Naive B cell (primary cell): ENCODE results near the gene TP73. TPM values are rescaled to one million over a fixed set of nuclear protein-coding genes. Genes with fewer than 3 reads are reported as not detected.
A peak's percentile ranks its signal among the peaks of the same experiment; 100 is the strongest.

Source experiments
- ATAC-seq, 2 donors: fragments of 150-1000 bp; cut with Tn5 transposase; 2 replicates each; pipeline ENCODE4 v1.10.0; 2021; ENCODE audit warnings: low read depth in 2 of 2, mild to moderate bottlenecking in 2 of 2, moderate library complexity in 2 of 2
- DNase-seq: peaks from one replicate; pipeline ENCODE4 v3.0.0; 2022
- H3K27ac Mint-ChIP-seq, 6 donors: one replicate each; pipeline ENCODE4 v1.8.0; 2020 to 2022; ENCODE audit warnings: mild to moderate bottlenecking in 6 of 6, mixed read lengths in 6 of 6, moderate library complexity in 5 of 6, inconsistent platforms in 2 of 6
- H3K27me3 Mint-ChIP-seq, 3 donors: one replicate each; pipeline ENCODE4 v1.8.0; 2021 to 2022; ENCODE audit warnings: mixed read lengths in 3 of 3, mild to moderate bottlenecking in 1 of 3
- H3K36me3 Mint-ChIP-seq, 2 donors: one replicate each; pipeline ENCODE4 v1.8.0; 2020 to 2022; ENCODE audit warnings: mixed read lengths in 2 of 2, inconsistent platforms in 1 of 2, mild to moderate bottlenecking in 1 of 2
- H3K4me1 Mint-ChIP-seq, 3 donors: one replicate each; pipeline ENCODE4 v1.8.0; 2020 to 2022; ENCODE audit warnings: mixed read lengths in 3 of 3, inconsistent platforms in 1 of 3, mild to moderate bottlenecking in 1 of 3, moderate library complexity in 1 of 3
- H3K4me3 Mint-ChIP-seq, 8 donors: one replicate each; pipeline ENCODE4 v1.8.0; 2020 to 2022; ENCODE audit warnings: mild to moderate bottlenecking in 8 of 8, mixed read lengths in 8 of 8, moderate library complexity in 8 of 8, inconsistent platforms in 2 of 8
- H3K9me3 Mint-ChIP-seq, 7 donors: one replicate each; pipeline ENCODE4 v1.8.0; 2020 to 2022; ENCODE audit warnings: mixed read lengths in 7 of 7, mild to moderate bottlenecking in 5 of 7, inconsistent platforms in 2 of 7, moderate library complexity in 1 of 7
- polyA plus RNA-seq, 6 donors: library from polyadenylated mRNA; unstranded; fragments of 300-500 nt; fragmentation: Illumina TruSeq; gene quantifications; one replicate each; pipeline ENCODE4 v1.2.3, GENCODE V29; 2021; ENCODE audit warnings: low read depth in 6 of 6

Gene TP73
- polyA plus RNA-seq, 6 donors from 2014 or later: not detected

- Mint-ChIP-seq H3K36me3 (peaks cover 0 to 8% of the 10 kb centered on the region in 2 donors), H3K27ac (no peak overlapping the region), H3K4me3 (no peak overlapping the region), H3K27me3 (peaks cover 23 to 64% (median 43%) of the 10 kb centered on the region in 3 donors), H3K4me1 (no peaks in the 10 kb centered on the region), H3K9me3 (peaks cover 2 to 12% (median 6%) of the 10 kb centered on the region in 7 donors)
- ATAC-seq: no peak
- no peak for DNase-seq
These were observed 107.5 kb downstream of the TP73 start for GRCh38 chr1:3759796-3760195.

- ATAC-seq (no peak), DNase-seq (no peak)
- Mint-ChIP-seq H3K27ac (peak overlapping the region in 1 of 6 donors; percentile 12), H3K36me3 (peaks cover 0 to 8% of the 10 kb centered on the region in 2 donors), H3K9me3 (peaks cover 2 to 12% (median 6%) of the 10 kb centered on the region in 7 donors), H3K4me3 (no peak overlapping the region), H3K4me1 (no peaks in the 10 kb centered on the region), H3K27me3 (peaks cover 29 to 57% (median 36%) of the 10 kb centered on the region in 3 donors)
These were observed 109.1 kb downstream of the TP73 start for GRCh38 chr1:3761296-3762010.

- Mint-ChIP-seq H3K27ac (no peak overlapping the region), H3K9me3 (peaks cover 2 to 12% (median 6%) of the 10 kb centered on the region in 7 donors), H3K27me3 (peaks cover 29 to 59% (median 39%) of the 10 kb centered on the region in 3 donors), H3K4me1 (no peaks in the 10 kb centered on the region), H3K36me3 (peaks cover 0 to 8% of the 10 kb centered on the region in 2 donors), H3K4me3 (no peak overlapping the region)
- DNase-seq: no peak
- no peak for ATAC-seq
These were observed 110.0 kb downstream of the TP73 start for GRCh38 chr1:3762151-3762872.

GRCh38 chr1:3762873-3763228 lies 110.5 kb downstream of the TP73 start:
- DNase-seq: no peak
- no peaks in the 10 kb centered on the region for H3K4me1 Mint-ChIP-seq
- ATAC-seq: no peak
- H3K4me3 Mint-ChIP-seq: no peak overlapping the region
- H3K9me3 Mint-ChIP-seq: peaks cover 2 to 12% (median 6%) of the 10 kb centered on the region in 7 donors
- no peak overlapping the region for H3K27ac Mint-ChIP-seq
- H3K27me3 Mint-ChIP-seq: peaks cover 29 to 63% (median 44%) of the 10 kb centered on the region in 3 donors
- H3K36me3 Mint-ChIP-seq: peaks cover 0 to 8% of the 10 kb centered on the region in 2 donors

GRCh38 chr1:3763351-3764125 lies 111.2 kb downstream of the TP73 start:
- peaks cover 29 to 63% (median 46%) of the 10 kb centered on the region in 3 donors for H3K27me3 Mint-ChIP-seq
- peak overlapping the region in 1 of 6 donors; percentile 38 for H3K27ac Mint-ChIP-seq
- no peaks in the 10 kb centered on the region for H3K4me1 Mint-ChIP-seq
- H3K4me3 Mint-ChIP-seq: no peak overlapping the region
- peaks cover 2 to 12% (median 6%) of the 10 kb centered on the region in 7 donors for H3K9me3 Mint-ChIP-seq
- H3K36me3 Mint-ChIP-seq: peaks cover 0 to 8% of the 10 kb centered on the region in 2 donors
- ATAC-seq (no peak), DNase-seq (no peak)

GRCh38 chr1:3767328-3767925 lies 115.1 kb downstream of the TP73 start:
- Mint-ChIP-seq H3K27me3 (peaks cover 12 to 34% (median 26%) of the 10 kb centered on the region in 3 donors), H3K4me1 (peaks cover 6 to 14% (median 9%) of the 10 kb centered on the region in 3 donors), H3K9me3 (peaks cover 0 to 1% (median 0%) of the 10 kb centered on the region in 7 donors), H3K4me3 (peak overlapping the region in 1 of 8 donors; percentile 65), H3K27ac (no peak overlapping the region), H3K36me3 (no peaks in the 10 kb centered on the region)
- ATAC-seq: no peak
- DNase-seq: no peak

- peak overlapping the region in 1 of 8 donors; percentile 15 for H3K4me3 Mint-ChIP-seq
- peaks cover 12 to 26% (median 23%) of the 10 kb centered on the region in 3 donors for H3K27me3 Mint-ChIP-seq
- peaks cover 9 to 18% (median 12%) of the 10 kb centered on the region in 3 donors for H3K4me1 Mint-ChIP-seq
- ATAC-seq (no peak), DNase-seq (no peak)
- H3K36me3 Mint-ChIP-seq: no peaks in the 10 kb centered on the region
- H3K27ac Mint-ChIP-seq: no peak overlapping the region
- peaks cover 0 to 1% (median 0%) of the 10 kb centered on the region in 7 donors for H3K9me3 Mint-ChIP-seq
These were observed 116.6 kb downstream of the TP73 start for GRCh38 chr1:3768811-3769390.

- Mint-ChIP-seq H3K4me1 (peaks cover 12 to 22% (median 15%) of the 10 kb centered on the region in 3 donors), H3K36me3 (no peaks in the 10 kb centered on the region), H3K4me3 (peak overlapping the region in 7 of 8 donors; percentile 20 to 85 (median 70)), H3K27me3 (peaks cover 6 to 19% (median 15%) of the 10 kb centered on the region in 3 donors), H3K27ac (no peak overlapping the region), H3K9me3 (no peaks in the 10 kb centered on the region)
- no peak for ATAC-seq
- no peak for DNase-seq
These were observed 117.9 kb downstream of the TP73 start for GRCh38 chr1:3770047-3770765.

- Mint-ChIP-seq H3K4me3 (peak overlapping the region; percentile 70 to 89 (median 78)), H3K9me3 (no peaks in the 10 kb centered on the region), H3K4me1 (peaks cover 17 to 28% (median 27%) of the 10 kb centered on the region in 3 donors), H3K27ac (peak overlapping the region in 4 of 6 donors; percentile 26 to 71 (median 42)), H3K36me3 (no peaks in the 10 kb centered on the region), H3K27me3 (peaks cover under 1 to 13% (median 10%) of the 10 kb centered on the region in 3 donors)
- ATAC-seq (no peak), DNase-seq (no peak)
These were observed 119.1 kb downstream of the TP73 start for GRCh38 chr1:3771108-3772026.

- peaks cover 0 to 8% (median 6%) of the 10 kb centered on the region in 3 donors for H3K27me3 Mint-ChIP-seq
- peak overlapping the region; percentile 74 to 89 (median 78) for H3K4me3 Mint-ChIP-seq
- DNase-seq (peak; percentile 90), ATAC-seq (peak; percentile 77 to 79)
- H3K4me1 Mint-ChIP-seq: peaks cover 17 to 34% (median 28%) of the 10 kb centered on the region in 3 donors
- H3K36me3 Mint-ChIP-seq: no peaks in the 10 kb centered on the region
- H3K27ac Mint-ChIP-seq: peak overlapping the region in 3 of 6 donors; percentile 26 to 71 (median 37)
- H3K9me3 Mint-ChIP-seq: no peaks in the 10 kb centered on the region
These were observed 119.9 kb downstream of the TP73 start for GRCh38 chr1:3772027-3772714.
